WTC11 (cell line): Measurements from ENCODE around the gene MTNR1B. TPM values are rescaled to one million over a fixed set of nuclear protein-coding genes. Genes with fewer than 3 reads are reported as not detected.

Source experiments
- ATAC-seq: fragments of 200-7000 bp; cut with Tn5 transposase; 2 replicates; pipeline ENCODE4 v1.10.0; 2021; ENCODE audit warnings: mild to moderate bottlenecking, moderate library complexity
- CTCF ChIA-PET: fragments of 300-600 bp; sonication (Branson Sonifier 250); formaldehyde crosslinking; loops from one replicate; lab custom pipeline; 2021; ENCODE audit warnings: antibody characterized with exemption; lab: Charles Lee
- POLR2A ChIA-PET: fragments of 350-600 bp; sonication (Branson Sonifier 250); formaldehyde crosslinking; loops from one replicate; lab custom pipeline; 2021; ENCODE audit warnings: antibody characterized with exemption; lab: Charles Lee
- DNase-seq: peaks from one replicate; pipeline ENCODE4 v3.0.0; 2021; ENCODE audit warnings: low spot score
- H3K27ac Mint-ChIP-seq: 2 replicates; pipeline ENCODE4 v1.8.0; 2021; ENCODE audit warnings: mixed read lengths
- H3K27me3 Mint-ChIP-seq: 2 replicates; pipeline ENCODE4 v1.8.0; 2021; ENCODE audit warnings: low read depth, mild to moderate bottlenecking, moderate library complexity, mixed read lengths
- H3K36me3 Mint-ChIP-seq: 2 replicates; pipeline ENCODE4 v1.8.0; 2021; ENCODE audit warnings: mixed read lengths
- H3K4me1 Mint-ChIP-seq: 2 replicates; pipeline ENCODE4 v1.8.0; 2022; ENCODE audit warnings: mixed read lengths
- H3K4me3 Mint-ChIP-seq: 2 replicates; pipeline ENCODE4 v1.8.0; 2021; ENCODE audit warnings: mild to moderate bottlenecking, moderate library complexity, mixed read lengths
- H3K9me3 Mint-ChIP-seq: 2 replicates; pipeline ENCODE4 v1.8.0; 2021; ENCODE audit warnings: mixed read lengths
- AFF4 ChIP-seq: sonication (generic); formaldehyde crosslinking; IDR thresholded peaks from 2 replicates; pipeline ENCODE4 v1.8.1; 2023; ENCODE audit warnings: mild to moderate bottlenecking, missing genetic modification reagents, borderline replicate concordance
- FOXP1 ChIP-seq: sonication (generic); formaldehyde crosslinking; IDR thresholded peaks from 2 replicates; pipeline ENCODE4 v1.8.0; 2022; ENCODE audit warnings: missing genetic modification reagents, mild to moderate bottlenecking, moderate library complexity, borderline replicate concordance
- MAX ChIP-seq: sonication (generic); formaldehyde crosslinking; IDR thresholded peaks from 2 replicates; pipeline ENCODE4 v1.8.0; 2022; ENCODE audit warnings: mild to moderate bottlenecking, missing genetic modification reagents
- NFYB ChIP-seq: sonication (generic); formaldehyde crosslinking; conservative IDR thresholded peaks from 2 replicates; pipeline ENCODE4 v1.8.0; 2022; ENCODE audit warnings: low read depth, missing genetic modification reagents
- OVOL2 ChIP-seq: fragments of 250-450 bp; sonication (Bioruptor Pico); IDR thresholded peaks from 2 replicates; pipeline ENCODE4 v1.9.0; 2021; ENCODE audit warnings: mild to moderate bottlenecking, borderline replicate concordance
- PRDM15 ChIP-seq: sonication (generic); formaldehyde crosslinking; IDR thresholded peaks from 2 replicates; pipeline ENCODE4 v1.8.0; 2022; ENCODE audit warnings: missing genetic modification reagents
- SMAD3 ChIP-seq: sonication (generic); formaldehyde crosslinking; IDR thresholded peaks from 2 replicates; pipeline ENCODE4 v1.8.0; 2022; ENCODE audit warnings: missing genetic modification reagents, mild to moderate bottlenecking, borderline replicate concordance
- TEAD1 ChIP-seq: sonication (generic); formaldehyde crosslinking; IDR thresholded peaks from 2 replicates; pipeline ENCODE4 v1.8.0; 2022; ENCODE audit warnings: mild to moderate bottlenecking, missing genetic modification reagents
- ZNF121 ChIP-seq: sonication (generic); formaldehyde crosslinking; IDR thresholded peaks from 2 replicates; pipeline ENCODE4 v1.8.0; 2023; ENCODE audit warnings: missing genetic modification reagents
- ZNF263 ChIP-seq: sonication (generic); formaldehyde crosslinking; IDR thresholded peaks from 2 replicates; pipeline ENCODE4 v1.8.1; 2022; ENCODE audit warnings: low read depth, mild to moderate bottlenecking, moderate library complexity, missing genetic modification reagents
- ZNF512 ChIP-seq: sonication (generic); formaldehyde crosslinking; IDR thresholded peaks from 2 replicates; pipeline ENCODE4 v1.8.1; 2022; ENCODE audit warnings: missing genetic modification reagents, borderline replicate concordance
- ZNF532 ChIP-seq: fragments of 250-450 bp; sonication (Bioruptor Pico); IDR thresholded peaks from 2 replicates; pipeline ENCODE4 v1.9.0; 2021; ENCODE audit warnings: mild to moderate bottlenecking, borderline replicate concordance
- total RNA-seq: library from RNA; stranded (reverse); gene quantifications from 3 replicates; pipeline ENCODE4 v1.2.3, GENCODE V29; 2021

Gene MTNR1B
- total RNA-seq, 1 experiment from 2014 or later: not detected

- CTCF ChIA-PET: no interaction called here
- DNase-seq (no peak), ATAC-seq (no peak)
- Mint-ChIP-seq H3K9me3 (peaks cover 25% of the 10 kb centered on the region), H3K4me1 (peaks cover 24% of the 10 kb centered on the region), H3K27ac (no peak overlapping the region), H3K27me3 (peaks cover 2% of the 10 kb centered on the region; the same call in 1 of the 2 replicates), H3K4me3 (no peak overlapping the region), H3K36me3 (peaks cover 16% of the 10 kb centered on the region)
- POLR2A ChIA-PET: no interaction called here
- TF ChIP-seq ZNF512 (CRISPR knock-in tag): no peak
- no peak for TF ChIP-seq FOXP1 (CRISPR knock-in tag)
- TF ChIP-seq OVOL2 (CRISPR knock-in tag): no peak
- no peak for TF ChIP-seq TEAD1 (CRISPR knock-in tag)
- TF ChIP-seq ZNF532 (CRISPR knock-in tag): no peak
- no peak for TF ChIP-seq PRDM15
- no peak for TF ChIP-seq MAX
- TF ChIP-seq SMAD3 (CRISPR knock-in tag): no peak
- no peak for TF ChIP-seq ZNF263 (CRISPR knock-in tag)
- TF ChIP-seq ZNF121 (CRISPR knock-in tag): no peak
- no peak for TF ChIP-seq NFYB (CRISPR knock-in tag)
- no peak for TF ChIP-seq AFF4 (CRISPR knock-in tag)
Measured at GRCh38 chr11:92920331-92920730, 49.1 kb upstream of the MTNR1B start.
